ENCODE data around the gene ZNF414. TPM values are rescaled to one million over a fixed set of nuclear protein-coding genes. Genes with fewer than 3 reads are reported as not detected.

ZNF414 gene
- total and polyA plus RNA-seq, 5 donors: 13.4 to 19.3 (median 16.3) TPM

DNA sequence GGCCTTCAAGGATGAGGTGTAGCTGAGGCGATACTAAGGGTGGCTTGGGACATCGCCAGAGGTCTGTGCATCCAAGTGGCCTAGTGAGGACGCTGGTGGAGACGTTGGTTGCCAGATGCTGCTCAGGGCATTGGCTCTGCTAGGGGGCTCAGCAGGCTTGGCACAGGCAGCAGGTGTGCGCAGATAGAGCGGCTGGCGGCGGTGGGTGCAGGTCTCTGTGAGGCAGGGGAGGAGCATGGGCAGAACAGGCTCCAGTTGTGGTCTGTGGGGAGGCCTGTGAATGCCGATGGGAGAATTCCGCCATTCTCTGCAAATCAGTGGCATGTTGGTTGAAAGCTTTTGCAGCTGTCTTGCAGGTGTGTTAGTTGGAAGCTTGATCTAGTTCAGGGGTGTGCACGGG lies 32.8 kb downstream of the ZNF414 start:
- no peaks in the 10 kb centered on the region for H3K27me3 ChIP-seq (ENCODE audit: control insufficient read depth, insufficient read depth)
- no peak overlapping the region for H3K27ac ChIP-seq (ENCODE audit: low read length)
- ATAC-seq (no peak), DNase-seq (peak in 1 of 3 donors; percentile 63)
- intact Hi-C loops (cut with DNase I): no loop called here
- H3K4me3 ChIP-seq (ENCODE audit: low read length): no peak overlapping the region
- WGBS: 70% methylated on average over 11 of the region's 11 CpGs
- H3K4me1 ChIP-seq (ENCODE audit: control insufficient read depth, insufficient read depth, low read length): peaks cover 7% of the 10 kb centered on the region
- no peaks in the 10 kb centered on the region for H3K9me3 ChIP-seq (ENCODE audit: control insufficient read depth, low read length)

- Histone ChIP-seq H3K9me3 (ENCODE audit: control insufficient read depth, low read length) (no peaks in the 10 kb centered on the region), H3K27ac (ENCODE audit: low read length) (no peak overlapping the region), H3K4me3 (ENCODE audit: low read length) (no peak overlapping the region), H3K4me1 (ENCODE audit: control insufficient read depth, insufficient read depth, low read length) (peaks cover 11% of the 10 kb centered on the region), H3K27me3 (ENCODE audit: control insufficient read depth, insufficient read depth) (no peaks in the 10 kb centered on the region)
- ATAC-seq (peak in 1 of 2 donors; percentile 31), DNase-seq (no peak)
- intact Hi-C loops (cut with DNase I): no loop called here
- WGBS: 49% methylated on average over 3 of the region's 3 CpGs
These were observed 35.4 kb downstream of the ZNF414 start for GRCh38 chr19:8478598-8478997.

GRCh38 chr19:8477889-8478288 lies 36.1 kb downstream of the ZNF414 start:
- intact Hi-C loops (cut with DNase I): no loop called here
- Histone ChIP-seq H3K27ac (ENCODE audit: low read length) (no peak overlapping the region), H3K27me3 (ENCODE audit: control insufficient read depth, insufficient read depth) (no peaks in the 10 kb centered on the region), H3K9me3 (ENCODE audit: control insufficient read depth, low read length) (no peaks in the 10 kb centered on the region), H3K4me1 (ENCODE audit: control insufficient read depth, insufficient read depth, low read length) (peaks cover 11% of the 10 kb centered on the region), H3K4me3 (ENCODE audit: low read length) (no peak overlapping the region)
- DNase-seq: no peak
- no peak for ATAC-seq
- 73% methylated on average over 4 of the region's 4 CpGs for WGBS

DNA sequence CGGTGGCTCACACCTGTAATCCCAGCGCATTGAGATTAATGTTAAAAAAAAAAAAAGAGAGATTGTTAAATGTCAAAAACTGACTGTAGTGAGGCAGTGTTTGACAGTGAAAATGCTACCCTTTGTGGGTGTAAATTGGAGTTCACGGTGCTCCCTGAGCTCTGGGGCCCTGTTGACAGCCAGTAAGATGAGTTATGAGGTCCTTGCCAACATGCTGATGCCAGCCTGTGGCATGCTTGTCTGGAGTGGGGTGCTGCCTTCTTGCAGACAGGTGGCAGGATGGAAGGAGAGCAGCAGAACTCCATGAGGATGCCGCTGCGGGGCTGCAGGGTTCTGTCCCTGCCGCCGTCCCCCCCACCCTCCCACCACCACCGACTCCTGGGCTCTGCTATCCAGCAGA lies 37.4 kb downstream of the ZNF414 start:
- no peak for DNase-seq
- intact Hi-C loops (cut with DNase I): no loop called here

GRCh38 chr19:8475005-8475404 lies 39.0 kb downstream of the ZNF414 start:
- Histone ChIP-seq H3K4me1 (ENCODE audit: control insufficient read depth, insufficient read depth, low read length) (peaks cover 7% of the 10 kb centered on the region), H3K4me3 (ENCODE audit: low read length) (no peak overlapping the region), H3K27me3 (ENCODE audit: control insufficient read depth, insufficient read depth) (no peaks in the 10 kb centered on the region), H3K27ac (ENCODE audit: low read length) (no peak overlapping the region), H3K9me3 (ENCODE audit: control insufficient read depth, low read length) (no peaks in the 10 kb centered on the region)
- DNase-seq (no peak), ATAC-seq (no peak)
- WGBS: 95% methylated on average over 1 of the region's 1 CpG
- intact Hi-C loops (cut with DNase I): no loop called here

More for the DNA sequence above, 37.4 kb downstream of the ZNF414 start:
- H3K27me3 ChIP-seq (ENCODE audit: control insufficient read depth, insufficient read depth): no peaks in the 10 kb centered on the region
- H3K4me1 ChIP-seq (ENCODE audit: control insufficient read depth, insufficient read depth, low read length): peaks cover 11% of the 10 kb centered on the region
- peak in 1 of 2 donors; percentile 26 for ATAC-seq
- no peak overlapping the region for H3K27ac ChIP-seq (ENCODE audit: low read length)
- no peak overlapping the region for H3K4me3 ChIP-seq (ENCODE audit: low read length)
- WGBS: 67% methylated on average over 8 of the region's 8 CpGs
- H3K9me3 ChIP-seq (ENCODE audit: control insufficient read depth, low read length): no peaks in the 10 kb centered on the region

- intact Hi-C loops (cut with DNase I): no loop called here
- Histone ChIP-seq H3K9me3 (ENCODE audit: control insufficient read depth, low read length) (no peaks in the 10 kb centered on the region), H3K27me3 (ENCODE audit: control insufficient read depth, insufficient read depth) (no peaks in the 10 kb centered on the region), H3K27ac (ENCODE audit: low read length) (no peak overlapping the region), H3K4me1 (ENCODE audit: control insufficient read depth, insufficient read depth, low read length) (peaks cover 7% of the 10 kb centered on the region), H3K4me3 (ENCODE audit: low read length) (no peak overlapping the region)
- WGBS: 75% methylated on average over 6 of the region's 6 CpGs
- no peak for ATAC-seq
- no peak for DNase-seq
These were observed 40.1 kb downstream of the ZNF414 start for GRCh38 chr19:8473648-8474476.

- no peak overlapping the region for H3K4me3 ChIP-seq (ENCODE audit: low read length)
- intact Hi-C loops (cut with DNase I): no loop called here
- DNase-seq: no peak
- H3K27me3 ChIP-seq (ENCODE audit: control insufficient read depth, insufficient read depth): no peaks in the 10 kb centered on the region
- 89% methylated on average over 13 of the region's 13 CpGs for WGBS
- peak in 1 of 2 donors; percentile 38 for ATAC-seq
- H3K4me1 ChIP-seq (ENCODE audit: control insufficient read depth, insufficient read depth, low read length): peaks cover 3% of the 10 kb centered on the region
- no peaks in the 10 kb centered on the region for H3K9me3 ChIP-seq (ENCODE audit: control insufficient read depth, low read length)
- no peak overlapping the region for H3K27ac ChIP-seq (ENCODE audit: low read length)
These were observed 44.2 kb downstream of the ZNF414 start for GRCh38 chr19:8469613-8470368.

DNA sequence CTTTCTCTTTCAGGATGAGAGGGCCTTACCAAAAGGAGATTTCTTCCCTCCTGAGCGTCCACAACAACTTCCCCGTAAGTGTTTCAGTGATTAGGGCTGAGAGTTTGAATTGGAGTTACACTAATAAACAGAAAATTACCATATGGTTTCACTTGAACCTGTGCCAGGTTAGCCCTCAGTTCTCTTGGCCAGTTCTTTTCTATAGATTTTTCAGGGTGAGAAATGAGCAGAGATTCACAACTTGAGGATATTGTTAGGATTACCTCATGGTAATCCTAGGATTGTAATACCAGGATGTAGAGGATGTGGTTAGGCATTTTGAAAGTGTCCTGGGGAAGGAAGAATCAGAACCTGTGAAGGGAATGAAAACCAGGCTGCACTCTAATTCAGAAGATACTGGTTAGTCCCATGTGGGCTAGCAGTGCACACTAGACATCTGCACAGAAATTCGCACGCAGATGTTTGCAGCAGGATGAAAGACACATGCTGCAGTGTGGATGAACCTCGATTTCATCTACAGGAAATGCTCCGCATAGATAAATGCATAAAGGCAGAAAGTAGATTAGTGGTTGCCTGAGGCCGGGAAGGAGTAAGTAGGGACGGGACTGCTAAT lies 45.1 kb downstream of the ZNF414 start:
- 71% methylated on average over 8 of the region's 8 CpGs for WGBS
- intact Hi-C loops (cut with DNase I): no loop called here
- DNase-seq (no peak), ATAC-seq (no peak)
- H3K4me3 ChIP-seq (ENCODE audit: low read length): no peak overlapping the region
- no peaks in the 10 kb centered on the region for H3K27me3 ChIP-seq (ENCODE audit: control insufficient read depth, insufficient read depth)
- H3K9me3 ChIP-seq (ENCODE audit: control insufficient read depth, low read length): no peaks in the 10 kb centered on the region
- peaks cover 3% of the 10 kb centered on the region for H3K4me1 ChIP-seq (ENCODE audit: control insufficient read depth, insufficient read depth, low read length)
- no peak overlapping the region for H3K27ac ChIP-seq (ENCODE audit: low read length)

- Histone ChIP-seq H3K4me1 (ENCODE audit: control insufficient read depth, insufficient read depth, low read length) (peaks cover 3% of the 10 kb centered on the region), H3K27me3 (ENCODE audit: control insufficient read depth, insufficient read depth) (no peaks in the 10 kb centered on the region), H3K27ac (ENCODE audit: low read length) (no peak overlapping the region), H3K9me3 (ENCODE audit: control insufficient read depth, low read length) (no peaks in the 10 kb centered on the region), H3K4me3 (ENCODE audit: low read length) (no peak overlapping the region)
- intact Hi-C loops (cut with DNase I): no loop called here
- ATAC-seq (no peak), DNase-seq (no peak)
- whole genome bisulfite sequencing: 79% methylated on average over 3 of the region's 3 CpGs
These were observed 45.8 kb downstream of the ZNF414 start for GRCh38 chr19:8468124-8468523.

- Histone ChIP-seq H3K27ac (ENCODE audit: low read length) (no peak overlapping the region), H3K4me1 (ENCODE audit: control insufficient read depth, insufficient read depth, low read length) (peaks cover 7% of the 10 kb centered on the region), H3K27me3 (ENCODE audit: control insufficient read depth, insufficient read depth) (no peaks in the 10 kb centered on the region), H3K4me3 (ENCODE audit: low read length) (no peak overlapping the region), H3K9me3 (ENCODE audit: control insufficient read depth, low read length) (no peaks in the 10 kb centered on the region)
- intact Hi-C loops (cut with DNase I): no loop called here
- DNase-seq: no peak
- no peak for ATAC-seq
- WGBS: 88% methylated on average over 4 of the region's 4 CpGs
These were observed 47.9 kb downstream of the ZNF414 start for GRCh38 chr19:8466018-8466417.

DNA sequence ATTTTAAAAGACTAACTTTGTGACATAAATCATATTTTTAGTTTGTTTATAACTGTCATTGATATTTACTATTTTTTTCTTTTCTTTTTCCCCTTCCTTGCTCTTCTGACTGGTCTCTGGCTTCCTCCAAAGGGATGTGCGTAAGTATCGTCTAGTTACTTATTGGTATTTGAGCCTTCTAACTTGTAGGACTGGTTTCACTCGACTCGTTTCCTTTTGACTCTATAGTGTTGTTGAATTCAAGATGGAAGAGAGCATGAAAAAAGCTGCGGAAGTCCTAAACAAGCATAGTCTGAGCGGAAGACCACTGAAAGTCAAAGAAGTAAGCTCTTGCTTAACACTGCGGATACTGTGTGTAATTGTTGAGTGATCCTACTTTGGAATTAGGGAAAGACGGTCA lies 50.6 kb downstream of the ZNF414 start:
- intact Hi-C loops (cut with DNase I): no loop called here
- 91% methylated on average over 8 of the region's 8 CpGs for WGBS
- no peak overlapping the region for H3K4me3 ChIP-seq (ENCODE audit: low read length)
- H3K27me3 ChIP-seq (ENCODE audit: control insufficient read depth, insufficient read depth): no peaks in the 10 kb centered on the region
- H3K9me3 ChIP-seq (ENCODE audit: control insufficient read depth, low read length): no peaks in the 10 kb centered on the region
- ATAC-seq: no peak
- peaks cover 12% of the 10 kb centered on the region for H3K4me1 ChIP-seq (ENCODE audit: control insufficient read depth, insufficient read depth, low read length)
- DNase-seq: no peak
- H3K27ac ChIP-seq (ENCODE audit: low read length): no peak overlapping the region
